GM12865 (cell line): ENCODE measurements around the gene SLC6A11.

Source experiments
- DNase-seq: peaks from one replicate; pipeline ENCODE4 v3.0.0; 2010; ENCODE audit warnings: low read depth
- H3K4me3 ChIP-seq: 2 replicates; pipeline ENCODE4 v1.5.1; 2011; ENCODE audit warnings: mild to moderate bottlenecking, low read depth, low read length, control low read depth
- TF ChIP-seq, protein P1 (sequence below): IDR thresholded peaks from 2 replicates; pipeline ENCODE4 v1.5.1; 2011; ENCODE audit warnings: low read length, control low read depth, low read depth, inconsistent platforms; ENCODE audit not compliant: insufficient read depth; ENCODE audit errors: missing control alignments

SLC6A11 gene

DNA sequence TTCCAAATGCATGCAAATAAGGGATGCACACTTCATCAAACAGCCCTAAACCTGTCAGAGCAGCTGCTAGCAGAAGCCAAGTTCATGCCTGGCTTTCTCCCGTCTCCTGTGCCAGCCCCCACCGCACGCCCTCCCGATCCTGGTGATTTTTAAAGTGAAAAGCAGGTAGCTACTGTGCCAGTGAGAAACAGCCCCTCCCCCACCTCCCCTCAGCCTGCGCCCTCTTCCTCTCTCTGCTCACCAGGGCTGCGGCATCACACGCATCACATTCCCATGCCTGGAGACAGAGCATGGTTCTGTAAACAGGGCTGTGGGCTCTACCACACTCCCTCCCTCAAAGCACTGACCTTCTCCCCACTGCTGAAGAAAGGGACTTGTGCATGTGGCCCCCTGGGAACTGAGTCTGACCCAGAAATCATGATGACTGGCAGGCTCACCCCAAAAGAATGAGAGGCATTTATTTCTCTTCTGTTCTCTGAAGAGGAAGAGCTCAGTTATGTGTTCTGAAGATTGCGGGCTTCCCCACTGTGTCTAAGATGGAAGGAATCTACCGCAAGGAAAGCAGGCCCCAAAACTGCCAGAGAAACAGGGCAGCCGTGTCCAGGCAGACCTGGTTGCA is 162.0 kb downstream of the SLC6A11 start:
- no peak overlapping the region for H3K4me3 ChIP-seq
- TF ChIP-seq, protein P1, sequence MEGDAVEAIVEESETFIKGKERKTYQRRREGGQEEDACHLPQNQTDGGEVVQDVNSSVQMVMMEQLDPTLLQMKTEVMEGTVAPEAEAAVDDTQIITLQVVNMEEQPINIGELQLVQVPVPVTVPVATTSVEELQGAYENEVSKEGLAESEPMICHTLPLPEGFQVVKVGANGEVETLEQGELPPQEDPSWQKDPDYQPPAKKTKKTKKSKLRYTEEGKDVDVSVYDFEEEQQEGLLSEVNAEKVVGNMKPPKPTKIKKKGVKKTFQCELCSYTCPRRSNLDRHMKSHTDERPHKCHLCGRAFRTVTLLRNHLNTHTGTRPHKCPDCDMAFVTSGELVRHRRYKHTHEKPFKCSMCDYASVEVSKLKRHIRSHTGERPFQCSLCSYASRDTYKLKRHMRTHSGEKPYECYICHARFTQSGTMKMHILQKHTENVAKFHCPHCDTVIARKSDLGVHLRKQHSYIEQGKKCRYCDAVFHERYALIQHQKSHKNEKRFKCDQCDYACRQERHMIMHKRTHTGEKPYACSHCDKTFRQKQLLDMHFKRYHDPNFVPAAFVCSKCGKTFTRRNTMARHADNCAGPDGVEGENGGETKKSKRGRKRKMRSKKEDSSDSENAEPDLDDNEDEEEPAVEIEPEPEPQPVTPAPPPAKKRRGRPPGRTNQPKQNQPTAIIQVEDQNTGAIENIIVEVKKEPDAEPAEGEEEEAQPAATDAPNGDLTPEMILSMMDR, result no peak
- DNase-seq, result no peak

DNA sequence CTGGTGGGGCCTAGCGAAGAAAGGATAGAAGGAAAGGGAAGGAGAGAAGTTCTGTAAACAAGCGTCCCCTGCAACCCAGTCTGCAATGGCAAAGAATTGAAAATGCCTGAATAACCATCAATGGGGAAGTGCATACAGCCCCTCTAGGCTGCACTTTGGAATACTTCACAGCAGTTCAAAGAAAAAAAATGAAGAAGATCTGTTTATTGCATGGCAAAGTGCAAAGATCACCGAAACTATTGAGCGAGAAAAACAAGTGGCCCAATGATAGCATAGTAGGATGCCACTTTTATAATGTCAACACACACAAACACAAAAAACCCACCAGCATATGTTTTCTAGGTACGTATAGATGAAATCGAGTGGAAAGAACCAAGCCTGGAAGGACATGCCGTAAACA is 162.9 kb downstream of the SLC6A11 start:
- H3K4me3 ChIP-seq, result no peak overlapping the region
- no peak for DNase-seq
- TF ChIP-seq, protein P1, result no peak

DNA sequence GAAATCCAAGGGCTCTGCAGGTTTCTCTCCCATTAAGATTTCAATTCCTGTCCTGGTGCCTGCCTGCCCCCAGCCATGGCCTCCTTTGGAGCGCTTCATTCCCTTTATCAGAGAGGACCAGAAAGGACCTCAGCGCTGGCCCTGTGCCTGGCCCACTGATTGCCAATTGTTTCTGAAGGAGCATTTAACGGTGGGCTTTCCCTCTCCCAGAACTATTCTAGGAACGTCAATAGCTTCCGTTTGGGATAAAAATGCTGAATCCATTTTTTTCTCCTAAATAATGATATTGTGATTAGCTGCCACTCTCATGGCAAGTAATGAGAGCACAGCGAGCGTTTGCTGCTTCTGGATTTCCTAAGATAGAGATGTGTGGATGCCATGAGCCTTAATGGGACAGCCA is 164.3 kb downstream of the SLC6A11 start:
- DNase-seq, result no peak
- no peak overlapping the region for H3K4me3 ChIP-seq
- TF ChIP-seq, protein P1, result no peak

DNA sequence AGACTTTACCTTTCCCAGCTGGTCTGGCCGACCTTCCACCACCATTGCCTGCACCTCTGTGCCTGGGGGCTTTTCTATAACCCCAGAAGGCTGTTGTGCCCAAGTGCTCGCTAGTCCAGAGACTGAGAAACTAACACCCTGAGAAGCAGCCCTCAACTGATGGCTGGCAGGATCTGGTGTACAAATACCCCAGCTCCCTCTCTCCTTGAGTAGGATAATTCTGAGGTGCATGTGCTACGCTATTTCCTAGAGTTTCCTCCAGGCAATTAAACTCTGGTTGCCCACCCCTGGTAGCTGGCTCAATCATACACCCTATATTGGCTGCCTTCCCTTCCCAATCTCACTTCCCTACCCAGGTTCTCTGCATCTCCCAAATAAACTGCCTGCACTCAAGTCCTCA is 165.0 kb downstream of the SLC6A11 start:
- TF ChIP-seq, protein P1, result no peak
- no peak overlapping the region for H3K4me3 ChIP-seq
- no peak for DNase-seq

DNA sequence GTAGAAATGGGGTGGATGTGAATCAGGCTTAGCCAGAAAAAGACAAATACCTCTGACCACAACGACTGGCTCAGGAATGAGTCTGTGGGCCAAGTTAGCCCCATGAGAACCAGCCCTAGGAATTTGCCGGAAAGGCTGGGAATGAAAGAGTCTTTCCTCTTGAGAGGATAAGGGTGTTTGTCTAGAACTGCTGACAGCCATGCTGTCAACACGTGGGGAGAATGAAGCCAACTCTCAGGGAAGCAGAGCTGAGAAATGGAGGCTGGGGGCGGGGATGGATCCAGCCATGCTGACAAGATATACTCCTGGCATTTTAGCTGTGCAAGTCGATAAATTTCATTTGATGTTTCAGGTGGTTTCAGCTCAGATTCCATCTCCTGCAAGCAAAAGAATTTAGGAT is 165.9 kb downstream of the SLC6A11 start:
- TF ChIP-seq, protein P1, result no peak
- DNase-seq, result no peak

DNA sequence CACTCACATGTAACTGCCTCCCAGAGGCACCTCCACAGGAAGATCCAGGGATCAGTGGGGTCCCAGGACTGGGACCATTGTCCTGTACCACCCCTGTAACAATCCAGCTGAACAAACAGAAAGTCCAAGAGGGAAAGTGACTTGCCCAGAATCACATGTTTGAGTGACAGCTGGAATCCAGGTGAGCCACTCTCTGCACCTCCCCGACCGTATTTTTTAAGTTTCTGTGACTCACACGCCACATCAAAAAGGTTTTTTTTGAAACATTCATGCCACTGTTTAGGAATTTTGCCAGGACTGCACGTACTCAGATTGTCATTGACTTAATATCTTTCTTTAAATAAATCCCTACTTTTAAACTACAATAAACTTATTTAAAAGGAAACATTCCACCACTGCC is 166.8 kb downstream of the SLC6A11 start:
- H3K4me3 ChIP-seq, result no peak overlapping the region
- TF ChIP-seq, protein P1, result no peak
- DNase-seq, result no peak

More for the DNA sequence above, 165.9 kb downstream of the SLC6A11 start:
- no peak overlapping the region for H3K4me3 ChIP-seq
